ENCODE data around the gene LRRC74B. TPM values are rescaled to one million over a fixed set of nuclear protein-coding genes. Genes with fewer than 3 reads are reported as not detected.
A peak's percentile ranks its signal among the peaks of the same experiment; 100 is the strongest.
"Not testable (repeated sequence)": the region's sequence is repeated elsewhere in the genome, so short reads cannot be mapped to it uniquely, and the experiment has no call there.

Gene LRRC74B
- total and polyA plus RNA-seq, 2 experiments from 2014 or later = not detected

DNA sequence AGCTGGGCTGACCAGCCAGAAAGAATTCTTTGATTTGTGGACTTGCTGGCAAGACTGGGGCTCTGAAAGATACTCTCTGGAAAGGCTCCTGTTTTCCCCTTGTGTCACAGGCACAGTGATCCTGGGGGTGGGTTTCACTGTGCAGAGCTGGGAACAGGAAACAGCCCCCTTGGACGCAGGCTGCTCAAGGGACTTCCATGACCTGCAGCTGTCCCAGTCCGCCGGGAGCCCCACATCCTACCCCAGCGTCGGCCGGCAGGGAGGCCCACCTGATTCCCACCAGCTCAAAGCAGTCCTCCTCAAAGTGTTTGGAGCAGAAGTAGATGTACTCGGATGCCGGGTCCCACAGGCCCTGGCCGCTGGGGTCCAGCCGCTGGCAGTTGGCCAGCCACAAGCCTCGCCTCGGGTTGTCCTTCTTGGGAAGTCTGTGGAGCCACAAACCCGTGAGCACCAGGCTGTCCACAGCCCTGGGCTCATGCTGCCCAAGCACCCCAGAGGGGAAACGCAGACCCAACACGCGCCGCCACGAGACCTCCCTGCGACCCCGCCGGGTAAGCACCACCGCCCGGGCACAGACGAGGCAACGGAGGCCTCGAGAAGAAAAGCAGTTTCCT, 44.7 kb upstream of the LRRC74B start:
- Histone ChIP-seq H3K4me2 (ENCODE audit: unreplicated experiment) (peak overlapping the region; percentile 93), H3K9me3 (ENCODE audit: low read depth) (no peaks in the 10 kb centered on the region), H3K4me3 (peak overlapping the region; percentile 84), H3K9ac (peak overlapping the region; percentile 98), H3K79me2 (ENCODE audit: insufficient read depth) (peaks cover 39% of the 10 kb centered on the region), H3K36me3 (ENCODE audit: low read depth) (no peaks in the 10 kb centered on the region), H3K4me1 (ENCODE audit: insufficient read depth) (peaks cover 17% of the 10 kb centered on the region), H3K27me3 (replicated peaks; ENCODE audit: insufficient read depth) (no peaks in the 10 kb centered on the region), H2AFZ (peak overlapping the region; percentile 78), H3F3A (ENCODE audit: insufficient read depth) (peaks cover 12% of the 10 kb centered on the region), H4K20me1 (ENCODE audit: insufficient read depth) (no peaks in the 10 kb centered on the region), H3K27ac (peak overlapping the region; percentile 99), H3K9me2 (ENCODE audit: insufficient read depth) (no peaks in the 10 kb centered on the region)
- TF ChIP-seq EZH2phosphoT487 (IDR thresholded peaks at IDR 0.05; ENCODE audit: insufficient read depth, low read depth) = no peak
- no peak for TF ChIP-seq EZH2 (IDR thresholded peaks at IDR 0.05; ENCODE audit: insufficient read depth, poor library complexity, severe bottlenecking)
- no peak for DNase-seq
- in situ Hi-C loops (cut with MboI) = no loop called here
- WGBS, 2 experiments (ENCODE audit: low coverage in 1 of 2, low lambda C conversion rate in 2 of 2, missing lambda C conversion rate in 2 of 2) = 1 to 2% methylated on average over 22 to 26 of the region's 26 CpGs

DNA sequence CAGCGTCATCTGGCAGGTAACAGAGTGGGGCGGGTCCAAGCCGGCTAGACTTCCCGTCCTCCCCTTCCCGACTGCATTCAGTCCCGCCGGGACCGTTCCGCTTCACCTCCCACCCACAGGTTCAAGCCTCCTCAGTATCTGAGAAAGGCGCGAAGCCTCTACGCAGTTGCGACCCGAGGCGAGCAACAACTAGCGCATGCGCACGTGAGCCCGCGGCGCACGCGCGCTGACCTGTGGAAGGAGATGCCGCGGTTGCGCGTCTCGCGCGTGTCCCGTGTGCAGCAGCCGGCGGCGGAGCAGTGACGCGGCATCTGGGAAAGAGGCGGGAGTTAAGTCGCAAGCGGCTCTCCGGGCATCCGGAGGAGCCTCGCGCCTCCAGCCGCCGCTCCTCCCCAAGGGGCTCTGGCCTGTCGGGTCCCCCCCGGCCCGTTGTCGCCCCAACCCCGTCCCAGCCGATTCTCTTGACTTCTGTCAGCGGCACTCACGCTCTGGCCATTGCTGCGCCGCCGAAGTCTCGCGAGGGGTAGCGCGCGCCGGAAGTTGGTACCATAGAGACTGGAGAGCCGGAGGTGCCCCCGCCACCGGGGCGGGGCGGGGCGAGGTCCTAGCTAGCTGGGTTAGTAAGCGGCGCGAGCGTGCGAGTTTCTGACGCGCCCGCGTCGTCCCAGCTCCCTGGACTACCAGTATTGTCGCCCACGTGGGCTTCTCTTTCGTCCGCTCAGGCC, 44.0 kb upstream of the LRRC74B start, which contains the start of gene THAP7:
THAP7 (minus strand) TSS at position 518 of the 725 bp plus-strand sequence; CDS start at position 311, 207 bp downstream.
- Histone ChIP-seq H2AFZ (peak within 1 kb of the TSS; percentile 78), H3K4me3 (peak within 1 kb of the TSS; percentile 84), H3K9me3 (ENCODE audit: low read depth) (no peaks in the 10 kb centered on the region), H3K4me2 (ENCODE audit: unreplicated experiment) (peak within 1 kb of the TSS; percentile 93), H3K27ac (peak within 1 kb of the TSS; percentile 99), H3K36me3 (ENCODE audit: low read depth) (no peaks in the 10 kb centered on the region), H3K9me2 (ENCODE audit: insufficient read depth) (no peaks in the 10 kb centered on the region), H3K9ac (peak within 1 kb of the TSS; percentile 98), H3F3A (ENCODE audit: insufficient read depth) (peaks cover 12% of the 10 kb centered on the region), H4K20me1 (ENCODE audit: insufficient read depth) (no peaks in the 10 kb centered on the region), H3K79me2 (ENCODE audit: insufficient read depth) (peaks cover 39% of the 10 kb centered on the region), H3K27me3 (replicated peaks; ENCODE audit: insufficient read depth) (no peaks in the 10 kb centered on the region), H3K4me1 (ENCODE audit: insufficient read depth) (peaks cover 17% of the 10 kb centered on the region)
- in situ Hi-C loops (cut with MboI) = no loop called here
- TF ChIP-seq EZH2 (IDR thresholded peaks at IDR 0.05; ENCODE audit: insufficient read depth, poor library complexity, severe bottlenecking) (no peak), EZH2phosphoT487 (IDR thresholded peaks at IDR 0.05; ENCODE audit: insufficient read depth, low read depth) (no peak)
- peak; percentile 98 for DNase-seq
- 0 to 1% methylated on average over 73 to 79 of the region's 83 CpGs for WGBS, 2 experiments (ENCODE audit: low coverage in 1 of 2, low lambda C conversion rate in 2 of 2, missing lambda C conversion rate in 2 of 2)

DNA sequence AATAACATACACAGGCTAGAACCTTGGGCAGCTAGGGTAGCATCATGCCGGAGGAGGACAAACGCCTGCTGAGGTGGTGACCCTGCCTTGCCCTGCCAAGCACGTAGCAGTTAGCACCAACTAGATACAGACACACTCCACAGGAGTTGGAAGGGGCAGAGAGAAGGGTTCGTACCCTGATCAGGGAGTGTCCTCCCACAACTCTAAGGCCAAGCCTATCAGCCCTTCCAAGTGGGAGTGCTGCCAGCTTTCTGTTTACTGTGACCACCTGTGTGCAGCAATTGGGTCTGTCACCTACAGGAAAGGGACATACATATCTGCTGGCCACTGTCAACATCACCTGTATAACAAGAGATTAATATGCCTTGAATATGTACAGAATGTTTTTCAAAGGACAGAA, 42.0 kb upstream of the LRRC74B start:
- peaks cover 17% of the 10 kb centered on the region for H3K4me1 ChIP-seq (ENCODE audit: insufficient read depth)
- no peak for DNase-seq
- WGBS, 2 experiments (ENCODE audit: low coverage in 1 of 2, low lambda C conversion rate in 2 of 2, missing lambda C conversion rate in 2 of 2) = 73 to 76% methylated on average over 4 of the region's 4 CpGs
- H3K9me2 ChIP-seq (ENCODE audit: insufficient read depth) = no peaks in the 10 kb centered on the region
- no peaks in the 10 kb centered on the region for H3K9me3 ChIP-seq (ENCODE audit: low read depth)
- H4K20me1 ChIP-seq (ENCODE audit: insufficient read depth) = no peaks in the 10 kb centered on the region
- H3K4me2 ChIP-seq (ENCODE audit: unreplicated experiment) = peak overlapping the region; percentile 93
- H3K9ac ChIP-seq = no peak overlapping the region
- H3F3A ChIP-seq (ENCODE audit: insufficient read depth) = peaks cover 18% of the 10 kb centered on the region
- no peaks in the 10 kb centered on the region for H3K36me3 ChIP-seq (ENCODE audit: low read depth)
- H3K27me3 ChIP-seq (replicated peaks; ENCODE audit: insufficient read depth) = no peaks in the 10 kb centered on the region
- no peak overlapping the region for H2AFZ ChIP-seq
- in situ Hi-C loops (cut with MboI) = no loop called here
- peak overlapping the region; percentile 84; the same call in 1 of the 2 replicates for H3K4me3 ChIP-seq
- TF ChIP-seq EZH2phosphoT487 (IDR thresholded peaks at IDR 0.05; ENCODE audit: insufficient read depth, low read depth) (no peak), EZH2 (IDR thresholded peaks at IDR 0.05; ENCODE audit: insufficient read depth, poor library complexity, severe bottlenecking) (no peak)
- H3K27ac ChIP-seq = no peak overlapping the region
- peaks cover 39% of the 10 kb centered on the region for H3K79me2 ChIP-seq (ENCODE audit: insufficient read depth)

DNA sequence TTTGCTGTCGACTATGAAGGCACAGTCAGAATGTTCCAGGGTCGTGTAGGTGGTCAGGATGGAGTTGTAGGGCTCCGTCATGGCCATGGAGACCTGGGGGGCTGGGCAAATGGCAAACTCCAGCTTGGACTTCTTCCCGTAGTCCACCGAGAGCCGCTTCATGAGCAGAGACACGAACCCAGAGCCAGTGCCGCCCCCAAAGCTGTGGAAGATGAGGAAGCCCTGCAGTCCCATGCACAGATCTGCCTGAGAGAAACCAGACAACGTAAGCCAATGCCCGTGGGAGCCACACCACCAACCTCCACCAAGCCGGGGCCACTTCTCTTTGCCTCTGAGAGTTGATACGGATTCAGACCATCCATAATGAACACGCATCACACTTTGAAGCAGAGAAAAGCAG, 36.5 kb upstream of the LRRC74B start:
- H3K4me3 ChIP-seq; H3K4me2 ChIP-seq (ENCODE audit: unreplicated experiment); in situ Hi-C loops (cut with MboI); H3K4me1 ChIP-seq (ENCODE audit: insufficient read depth); H3K36me3 ChIP-seq (ENCODE audit: low read depth); H3K27ac ChIP-seq; H3K79me2 ChIP-seq (ENCODE audit: insufficient read depth); DNase-seq; H3K9me3 ChIP-seq (ENCODE audit: low read depth); H3K9me2 ChIP-seq (ENCODE audit: insufficient read depth); H4K20me1 ChIP-seq (ENCODE audit: insufficient read depth); H3K27me3 ChIP-seq (replicated peaks; ENCODE audit: insufficient read depth); H3F3A ChIP-seq (ENCODE audit: insufficient read depth); H2AFZ ChIP-seq; H3K9ac ChIP-seq: not testable (repeated sequence)
- 86 to 87% methylated on average over 13 of the region's 13 CpGs for WGBS, 2 experiments (ENCODE audit: low coverage in 1 of 2, low lambda C conversion rate in 2 of 2, missing lambda C conversion rate in 2 of 2)
